Measurements from ENCODE around the gene HACL1. TPM values are rescaled to one million over a fixed set of nuclear protein-coding genes. Genes with fewer than 3 reads are reported as not detected.

Gene HACL1
- total RNA-seq, 1 donor, result 32.4 TPM

DNA sequence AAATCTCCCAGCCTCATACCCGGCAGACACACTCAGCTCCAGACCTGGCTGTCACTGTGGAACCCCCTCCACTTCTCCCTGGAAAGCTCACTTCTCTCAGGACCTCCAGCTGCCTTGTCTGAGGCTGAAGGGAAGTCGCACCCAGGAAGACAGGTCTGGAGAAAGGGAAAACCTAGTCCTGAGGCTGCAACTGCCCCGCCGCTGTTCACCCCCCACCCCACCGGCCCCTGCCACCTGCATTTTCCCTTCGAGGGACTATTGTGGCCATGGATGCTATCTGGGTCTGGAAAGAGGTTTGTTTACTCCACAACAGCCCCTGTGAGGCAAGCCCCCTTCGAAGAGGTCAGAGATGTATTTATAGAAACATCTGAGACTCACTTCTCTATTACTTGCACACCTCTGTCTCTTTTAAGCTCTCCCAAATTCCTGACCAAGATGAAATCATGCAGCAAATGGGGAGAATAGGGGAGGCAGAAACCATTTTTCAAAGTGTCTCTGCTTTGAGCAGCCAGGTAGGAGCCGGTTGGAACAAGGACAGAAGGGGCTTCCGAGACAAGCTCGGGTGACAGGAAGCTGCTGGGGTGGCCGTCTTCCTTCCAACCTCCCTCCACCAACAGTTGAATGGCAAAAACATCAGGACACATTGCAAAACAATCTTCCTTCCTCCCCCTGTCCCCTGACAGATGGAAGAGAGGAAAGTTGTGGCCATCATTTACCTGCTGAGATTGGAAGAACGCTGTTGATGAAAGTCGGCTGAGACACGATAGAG lies 80.4 kb downstream of the HACL1 start:
- TF ChIP-seq, protein P1, sequence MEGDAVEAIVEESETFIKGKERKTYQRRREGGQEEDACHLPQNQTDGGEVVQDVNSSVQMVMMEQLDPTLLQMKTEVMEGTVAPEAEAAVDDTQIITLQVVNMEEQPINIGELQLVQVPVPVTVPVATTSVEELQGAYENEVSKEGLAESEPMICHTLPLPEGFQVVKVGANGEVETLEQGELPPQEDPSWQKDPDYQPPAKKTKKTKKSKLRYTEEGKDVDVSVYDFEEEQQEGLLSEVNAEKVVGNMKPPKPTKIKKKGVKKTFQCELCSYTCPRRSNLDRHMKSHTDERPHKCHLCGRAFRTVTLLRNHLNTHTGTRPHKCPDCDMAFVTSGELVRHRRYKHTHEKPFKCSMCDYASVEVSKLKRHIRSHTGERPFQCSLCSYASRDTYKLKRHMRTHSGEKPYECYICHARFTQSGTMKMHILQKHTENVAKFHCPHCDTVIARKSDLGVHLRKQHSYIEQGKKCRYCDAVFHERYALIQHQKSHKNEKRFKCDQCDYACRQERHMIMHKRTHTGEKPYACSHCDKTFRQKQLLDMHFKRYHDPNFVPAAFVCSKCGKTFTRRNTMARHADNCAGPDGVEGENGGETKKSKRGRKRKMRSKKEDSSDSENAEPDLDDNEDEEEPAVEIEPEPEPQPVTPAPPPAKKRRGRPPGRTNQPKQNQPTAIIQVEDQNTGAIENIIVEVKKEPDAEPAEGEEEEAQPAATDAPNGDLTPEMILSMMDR (IDR thresholded peaks at IDR 0.05; ENCODE audit: insufficient read depth, low read length), result no peak
- DNase-seq (ENCODE audit: low read depth), result no peak
- H3K4me3 ChIP-seq (ENCODE audit: low read depth, low read length), result no peak overlapping the region

DNA sequence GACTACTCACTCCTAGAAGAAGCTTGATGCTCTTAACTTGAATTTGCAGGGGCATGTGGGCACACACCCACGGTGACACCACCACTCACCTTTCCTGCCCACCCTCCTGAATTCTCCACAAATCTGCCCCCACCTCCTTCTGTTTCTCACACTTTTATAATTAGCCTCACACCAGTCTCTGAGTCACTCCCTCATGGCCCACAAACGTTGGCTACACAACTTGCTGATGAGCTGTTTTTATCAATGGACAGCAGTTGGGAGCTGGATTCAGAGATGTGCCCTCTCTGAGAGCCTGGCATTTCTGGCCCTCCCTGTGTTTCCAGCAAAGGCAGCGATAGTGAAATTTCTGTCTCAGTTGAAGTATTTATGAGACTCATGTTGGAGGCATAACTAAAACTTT lies 81.2 kb downstream of the HACL1 start:
- no peak overlapping the region for H3K4me3 ChIP-seq (ENCODE audit: low read depth, low read length)
- DNase-seq (ENCODE audit: low read depth), result no peak
- TF ChIP-seq, protein P1 (IDR thresholded peaks at IDR 0.05; ENCODE audit: insufficient read depth, low read length), result no peak

DNA sequence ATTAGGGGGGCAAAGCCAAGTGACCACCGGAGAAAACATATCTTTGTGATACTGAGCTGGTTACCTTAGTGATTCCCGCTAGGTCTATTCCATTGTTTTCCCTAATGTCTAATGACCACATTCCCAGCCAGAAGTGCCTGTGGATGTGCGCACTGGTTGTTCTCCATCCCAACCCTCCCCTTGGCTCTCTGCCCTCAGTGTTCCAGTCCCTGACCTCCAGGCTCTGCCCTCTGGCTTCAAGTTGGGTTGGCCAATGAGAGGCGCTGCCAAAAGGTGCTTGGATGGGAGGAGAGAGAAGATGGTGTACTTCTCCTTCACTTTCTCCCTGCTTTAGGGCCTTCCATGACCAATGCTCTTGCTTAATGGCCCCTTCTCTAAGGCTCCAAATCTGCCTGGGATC lies 82.3 kb downstream of the HACL1 start:
- TF ChIP-seq, protein P1 (IDR thresholded peaks at IDR 0.05; ENCODE audit: insufficient read depth, low read length), result no peak
- DNase-seq (ENCODE audit: low read depth), result no peak
- H3K4me3 ChIP-seq (ENCODE audit: low read depth, low read length), result no peak overlapping the region

DNA sequence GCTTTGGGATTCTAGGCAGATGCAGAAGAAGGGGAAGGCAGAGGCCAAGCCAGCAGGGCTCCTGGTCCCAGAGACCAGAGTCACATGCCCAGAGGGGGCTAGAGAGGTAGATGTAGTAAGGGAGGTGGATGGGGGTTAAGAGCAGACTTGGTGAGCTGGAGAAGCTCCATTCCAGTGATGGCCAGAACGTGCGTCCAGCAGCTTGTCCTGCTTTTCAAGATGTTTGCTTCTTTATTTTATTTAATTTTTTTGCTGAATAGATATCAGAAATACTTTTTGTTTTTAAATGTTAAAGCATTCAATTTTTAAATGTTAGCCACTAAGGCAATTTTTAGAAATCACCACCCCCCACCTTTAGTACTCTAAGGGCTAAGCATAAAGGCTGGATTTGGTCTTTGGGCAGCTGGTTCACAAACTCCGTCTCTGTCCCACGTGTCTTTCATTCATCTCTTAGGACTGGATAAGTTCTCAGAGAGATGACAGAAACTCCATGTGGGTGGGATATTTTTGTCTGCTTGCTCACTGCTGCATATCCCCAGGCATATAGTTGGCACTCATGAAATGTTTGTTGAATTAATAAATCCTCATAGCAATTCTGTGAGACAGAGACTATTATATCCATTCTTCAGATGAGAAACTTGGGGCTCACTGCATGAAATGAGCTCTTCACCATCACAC lies 86.6 kb downstream of the HACL1 start:
- H3K4me3 ChIP-seq (ENCODE audit: low read depth, low read length), result no peak overlapping the region
- no peak for DNase-seq (ENCODE audit: low read depth)
- TF ChIP-seq, protein P1 (IDR thresholded peaks at IDR 0.05; ENCODE audit: insufficient read depth, low read length), result no peak

DNA sequence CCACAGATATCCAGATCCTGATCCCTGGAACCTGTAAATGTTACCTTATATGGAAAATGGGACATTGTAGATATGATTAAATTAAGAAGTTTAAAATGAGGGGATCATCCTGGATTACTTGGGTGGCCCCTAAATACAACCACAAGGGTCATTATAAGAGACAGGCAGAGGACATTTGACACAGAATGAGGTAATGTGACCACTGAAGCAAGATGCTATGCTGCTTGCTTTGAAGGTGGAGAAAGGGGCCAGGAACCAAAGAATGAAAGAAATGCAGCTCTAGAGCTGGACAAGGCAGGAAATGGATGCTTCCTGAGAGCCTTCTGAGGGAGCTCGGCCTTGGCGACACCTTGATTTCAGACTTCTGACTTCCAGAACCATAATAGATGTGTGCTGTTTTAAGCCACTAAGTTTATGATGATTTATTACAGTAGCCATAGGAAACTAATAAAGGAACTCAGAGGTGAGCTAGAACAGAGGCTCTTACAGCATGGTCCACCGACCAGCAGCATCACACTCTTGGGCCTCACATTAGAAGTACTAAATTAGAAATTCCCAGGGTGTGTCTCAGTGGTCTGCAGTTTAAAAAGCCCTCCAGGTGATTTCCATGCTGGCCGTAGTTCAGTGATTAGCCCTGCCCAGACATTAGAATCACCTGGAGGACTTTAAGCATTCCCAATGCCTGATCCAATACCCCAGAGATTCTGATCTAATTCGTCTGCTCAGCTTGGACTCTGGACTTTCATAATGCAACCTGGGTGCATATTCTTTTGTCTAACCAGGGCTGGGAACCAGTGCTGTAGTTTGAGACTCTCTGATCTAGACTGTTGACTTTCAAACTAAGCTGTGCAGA lies 87.3 kb downstream of the HACL1 start:
- H3K4me3 ChIP-seq (ENCODE audit: low read depth, low read length), result no peak overlapping the region
- no peak for DNase-seq (ENCODE audit: low read depth)
- TF ChIP-seq, protein P1 (IDR thresholded peaks at IDR 0.05; ENCODE audit: insufficient read depth, low read length), result no peak

DNA sequence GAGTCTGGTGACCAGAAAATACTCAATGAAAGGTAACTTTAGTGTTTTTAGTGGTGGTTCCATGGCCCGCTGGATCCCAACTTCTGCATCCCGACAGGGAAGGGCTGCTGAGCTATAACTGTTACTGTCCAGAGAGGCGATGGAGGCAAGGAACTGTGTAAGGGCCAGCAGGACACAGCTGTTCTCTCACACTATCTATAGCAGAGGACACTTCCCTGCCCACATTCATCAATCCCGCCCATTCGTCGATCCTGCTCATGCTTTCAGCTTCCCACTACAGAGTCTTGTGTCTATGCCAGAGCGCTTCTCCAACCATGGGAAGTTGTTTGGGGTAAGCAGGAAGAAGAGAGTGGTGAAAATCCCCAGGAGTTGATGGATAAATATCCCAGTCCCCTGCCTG lies 88.3 kb downstream of the HACL1 start:
- TF ChIP-seq, protein P1 (IDR thresholded peaks at IDR 0.05; ENCODE audit: insufficient read depth, low read length), result no peak
- DNase-seq (ENCODE audit: low read depth), result no peak
- no peak overlapping the region for H3K4me3 ChIP-seq (ENCODE audit: low read depth, low read length)
